H1 (cell line): ENCODE results near the gene PLA2R1. TPM values are rescaled to one million over a fixed set of nuclear protein-coding genes. Genes with fewer than 3 reads are reported as not detected.

Source experiments
- CTCF ChIA-PET: fragments of 300-600 bp; sonication (Branson Sonifier 250); formaldehyde crosslinking; loops from one replicate; lab custom pipeline; 2021; ENCODE audit not compliant: partially characterized antibody; lab: Charles Lee
- POLR2A ChIA-PET: fragments of 300-600 bp; sonication (Branson Sonifier 250); formaldehyde crosslinking; loops from one replicate; lab custom pipeline; 2021; ENCODE audit warnings: inconsistent platforms; ENCODE audit not compliant: partially characterized antibody; lab: Charles Lee
- DNase-seq, 2 experiments: peaks; one replicate each; pipeline versions ENCODE4 v3.0.0 to v3.0.0-alpha.2; 2010 to 2022; ENCODE audit warnings: low spot score in 2 of 2, low read depth in 1 of 2, mixed read lengths in 1 of 2
- FAIRE-seq: peaks from 2 replicates; lab custom pipeline; 2011; peaks lifted over from hg19 to GRCh38; lab: Jason Lieb, UNC
- H2AFZ ChIP-seq: 2 replicates; pipeline ENCODE4 v1.8.1; 2012; ENCODE audit warnings: low read length, inconsistent platforms
- H2AK5ac ChIP-seq: 2 replicates; pipeline ENCODE4 v1.6.1; 2013; ENCODE audit warnings: low read depth, low read length
- H2BK120ac ChIP-seq: replicated peaks from 2 replicates; pipeline ENCODE3; 2013; ENCODE audit warnings: low read depth, low read length, inconsistent platforms
- H2BK12ac ChIP-seq: 2 replicates; pipeline ENCODE4 v1.6.1; 2013; ENCODE audit warnings: low read depth, low read length
- H2BK15ac ChIP-seq: 2 replicates; pipeline ENCODE4 v1.6.1; 2013; ENCODE audit warnings: low read length
- H2BK20ac ChIP-seq: 2 replicates; pipeline ENCODE4 v1.6.1; 2013; ENCODE audit warnings: low read length
- H2BK5ac ChIP-seq: 2 replicates; pipeline ENCODE4 v1.6.1; 2013; ENCODE audit warnings: low read depth, low read length
- H3K14ac ChIP-seq: 2 replicates; pipeline ENCODE4 v1.6.1; 2013; ENCODE audit warnings: inconsistent platforms; ENCODE audit not compliant: insufficient read length
- H3K18ac ChIP-seq: 2 replicates; pipeline ENCODE4 v1.6.1; 2013; ENCODE audit warnings: low read length; ENCODE audit errors: extremely low read depth
- H3K23ac ChIP-seq: 2 replicates; pipeline ENCODE4 v1.6.1; 2013; ENCODE audit warnings: inconsistent platforms; ENCODE audit not compliant: insufficient read length
- H3K23me2 ChIP-seq: 2 replicates; pipeline ENCODE4 v1.6.1; 2013; ENCODE audit warnings: low read depth, low read length
- H3K27ac ChIP-seq: 2 replicates; pipeline ENCODE4 v1.6.1; 2011; ENCODE audit warnings: low read depth, low read length, inconsistent platforms
- H3K27me3 ChIP-seq, 4 experiments: replicated peaks in 1 of 4; 1 replicate in 1 of 4; 2 replicates in 3 of 4; pipeline versions ENCODE4 v1.6.1 to v1.8.1; 2011 to 2013; ENCODE audit warnings: low read length in 3 of 4, mild to moderate bottlenecking in 3 of 4, inconsistent platforms in 2 of 4, mixed read lengths in 2 of 4, moderate library complexity in 1 of 4; ENCODE audit not compliant: control insufficient read depth in 3 of 4, insufficient read depth in 3 of 4; ENCODE audit errors: extremely low read depth in 1 of 4
- H3K36me3 ChIP-seq, 4 experiments: 2 replicates each; pipeline versions ENCODE4 v1.6.1 to v1.8.1; 2011 to 2013; ENCODE audit warnings: mild to moderate bottlenecking in 4 of 4, low read length in 3 of 4, moderate library complexity in 2 of 4, control low read depth in 1 of 4, inconsistent platforms in 1 of 4; ENCODE audit not compliant: insufficient read depth in 4 of 4, control insufficient read depth in 2 of 4
- H3K4ac ChIP-seq: replicated peaks from 2 replicates; pipeline ENCODE3; 2013; ENCODE audit warnings: low read length, low read depth, mixed read lengths, inconsistent platforms; ENCODE audit not compliant: insufficient read length
- H3K4me1 ChIP-seq, 4 experiments: replicated peaks in 1 of 4; 1 replicate in 1 of 4; 2 replicates in 3 of 4; pipeline versions ENCODE4 v1.6.1 to v1.8.1; 2011 to 2013; ENCODE audit warnings: low read length in 3 of 4, inconsistent platforms in 2 of 4, mixed read lengths in 1 of 4; ENCODE audit not compliant: insufficient read depth in 4 of 4, control insufficient read depth in 3 of 4
- H3K4me2 ChIP-seq, 2 experiments: 2 replicates each; pipeline versions ENCODE4 v1.6.1 to v1.8.1; 2011 to 2013; ENCODE audit warnings: low read depth in 2 of 2, low read length in 2 of 2, control low read depth in 1 of 2, inconsistent platforms in 1 of 2, mild to moderate bottlenecking in 1 of 2; ENCODE audit not compliant: insufficient read depth in 1 of 2
- H3K4me3 ChIP-seq, 4 experiments: fragments of 200-600, 300-600 bp in 1 of 4; sonication (generic), shearing (Covaris generic), sonication (Bioruptor Twin) in 1 of 4; 2 replicates each; pipeline versions ENCODE4 v1.5.1 to v1.8.1; 2011 to 2016; ENCODE audit warnings: low read length in 4 of 4, low read depth in 3 of 4, control low read depth in 2 of 4, inconsistent platforms in 2 of 4, mild to moderate bottlenecking in 2 of 4, mixed read lengths in 1 of 4, moderate library complexity in 1 of 4; ENCODE audit not compliant: insufficient read depth in 2 of 4; ENCODE audit errors: extremely low read depth in 1 of 4
- H3K56ac ChIP-seq: replicated peaks from 2 replicates; pipeline ENCODE3; 2013; ENCODE audit warnings: low read depth, mild to moderate bottlenecking, mixed read lengths, low read length, inconsistent platforms; ENCODE audit not compliant: insufficient read length
- H3K79me1 ChIP-seq: 2 replicates; pipeline ENCODE4 v1.6.1; 2013; ENCODE audit warnings: low read depth, low read length, control low read depth
- H3K79me2 ChIP-seq, 2 experiments: 2 replicates each; pipeline versions ENCODE4 v1.6.1 to v1.8.1; 2012 to 2013; ENCODE audit warnings: low read length in 2 of 2, mild to moderate bottlenecking in 2 of 2, inconsistent platforms in 1 of 2; ENCODE audit not compliant: insufficient read depth in 2 of 2, control insufficient read depth in 1 of 2
- H3K9ac ChIP-seq, 4 experiments: replicated peaks in 1 of 4; 1 replicate in 1 of 4; 2 replicates in 3 of 4; pipeline versions ENCODE4 v1.6.1 to v1.8.1; 2011 to 2013; ENCODE audit warnings: low read depth in 3 of 4, low read length in 3 of 4, control low read depth in 2 of 4, mild to moderate bottlenecking in 2 of 4, moderate library complexity in 2 of 4, inconsistent platforms in 1 of 4; ENCODE audit errors: extremely low read depth in 1 of 4
- H3K9me3 ChIP-seq, 2 experiments: 2 replicates each; pipeline versions ENCODE4 v1.6.1 to v1.8.1; 2012 to 2013; ENCODE audit warnings: mild to moderate bottlenecking in 2 of 2, moderate library complexity in 2 of 2, control low read depth in 1 of 2, inconsistent platforms in 1 of 2, low read depth in 1 of 2, low read length in 1 of 2, mixed read lengths in 1 of 2; ENCODE audit not compliant: insufficient read depth in 2 of 2
- H4K20me1 ChIP-seq, 2 experiments: replicated peaks in 1 of 2; 2 replicates each; pipeline versions ENCODE3 to v1.8.1; 2011 to 2013; ENCODE audit warnings: inconsistent platforms in 2 of 2, low read length in 2 of 2, mild to moderate bottlenecking in 1 of 2; ENCODE audit not compliant: insufficient read depth in 2 of 2, control insufficient read depth in 1 of 2
- H4K5ac ChIP-seq: 2 replicates; pipeline ENCODE4 v1.6.1; 2013; ENCODE audit warnings: low read length, low read depth, mixed read lengths, inconsistent platforms; ENCODE audit not compliant: insufficient read length
- H4K8ac ChIP-seq: 2 replicates; pipeline ENCODE4 v1.8.0; 2013; ENCODE audit warnings: mild to moderate bottlenecking, moderate library complexity, low read length, inconsistent platforms; ENCODE audit not compliant: insufficient read depth; ENCODE audit errors: extremely low read depth
- H4K91ac ChIP-seq: replicated peaks from 2 replicates; pipeline ENCODE3; 2013; ENCODE audit warnings: low read length, mixed read lengths, inconsistent platforms; ENCODE audit not compliant: insufficient read length
- CHD2 ChIP-seq: IDR thresholded peaks from 2 replicates; pipeline ENCODE4 v1.6.1; 2012; ENCODE audit warnings: low read length, improper control_type of control experiment
- EP300 ChIP-seq, 2 experiments: IDR thresholded peaks; 1 replicate in 1 of 2; 2 replicates in 1 of 2; pipeline ENCODE4 v1.6.1; 2011 to 2012; ENCODE audit warnings: low read depth in 2 of 2, low read length in 2 of 2, mild to moderate bottlenecking in 2 of 2, borderline replicate concordance in 1 of 2, inconsistent platforms in 1 of 2, moderate library complexity in 1 of 2
- JUND ChIP-seq: IDR thresholded peaks from 2 replicates; pipeline ENCODE4 v1.6.1; 2011; ENCODE audit warnings: mild to moderate bottlenecking, improper control_type of control experiment, low read length
- KDM1A ChIP-seq: fragments of 200-600, 300-600 bp; sonication (generic); IDR thresholded peaks from 2 replicates; pipeline ENCODE4 v1.7.1; 2016; ENCODE audit warnings: mild to moderate bottlenecking, low read length, borderline replicate concordance
- MAFK ChIP-seq: IDR thresholded peaks from 2 replicates; pipeline ENCODE4 v1.6.1; 2012; ENCODE audit warnings: low read depth, mild to moderate bottlenecking, improper control_type of control experiment, low read length
- POU5F1 ChIP-seq: IDR thresholded peaks from 2 replicates; pipeline ENCODE4 v1.6.1; 2011; ENCODE audit warnings: low read depth, mild to moderate bottlenecking, low read length, moderate library complexity
- RBBP5 ChIP-seq: IDR thresholded peaks from 2 replicates; pipeline ENCODE4 v1.7.1; 2012; ENCODE audit warnings: low read depth, mild to moderate bottlenecking, inconsistent platforms, low read length, moderate library complexity, borderline replicate concordance
- SIRT6 ChIP-seq: IDR thresholded peaks from one replicate; pipeline ENCODE4 v1.7.1; 2012; ENCODE audit warnings: low read length, inconsistent platforms
- SP2 ChIP-seq: IDR thresholded peaks from 2 replicates; pipeline ENCODE4 v1.6.1; 2012; ENCODE audit warnings: mild to moderate bottlenecking, low read length, inconsistent platforms
- SRF ChIP-seq: IDR thresholded peaks from 2 replicates; pipeline ENCODE4 v1.6.1; 2011; ENCODE audit warnings: mild to moderate bottlenecking, low read depth, low read length, moderate library complexity
- YY1 ChIP-seq: IDR thresholded peaks from 2 replicates; pipeline ENCODE4 v1.6.1; 2011; ENCODE audit warnings: low read depth, mild to moderate bottlenecking, low read length
- WGBS, 2 experiments: shearing (Covaris generic) in 1 of 2; methylation state at CpG; one replicate each; pipeline versions ENCODE4 v1.1.6 to v1.1.7; 2013 to 2015; ENCODE audit warnings: low lambda C conversion rate in 2 of 2, mixed read lengths in 2 of 2, inconsistent platforms in 1 of 2, low coverage in 1 of 2, missing lambda C conversion rate in 1 of 2; ENCODE audit not compliant: insufficient replicate concordance in 2 of 2, insufficient coverage in 1 of 2, insufficient read length in 1 of 2; ENCODE audit errors: extremely low coverage in 1 of 2, missing lambda C conversion rate in 1 of 2; 5-methylcytosine and 5-hydroxymethylcytosine counted together
- polyA plus RNA-seq, 7 experiments: library from polyadenylated mRNA; depleted of rRNA in 3 of 7; stranded (reverse) in 5 of 7; unstranded in 2 of 7; fragments of >200 nt in 5 of 7; fragments of 200-250 nt in 2 of 7; gene quantifications; 1 replicate in 5 of 7; 2 replicates in 1 of 7; 4 replicates in 1 of 7; pipeline versions ENCODE4 v1.2.1 to v1.2.3, GENCODE V29; 2011 to 2013; ENCODE audit warnings: missing spikeins in 2 of 7, mixed read lengths in 2 of 7
- total RNA-seq: library from RNA; stranded (reverse); fragmentation: NEBNext Ultra II Directional; extraction: Animal tissue kit (Norgen Biotek cat#: 25700); gene quantifications from 2 replicates; pipeline ENCODE4 v1.2.1, GENCODE V29; 2021

Gene PLA2R1
- total and polyA plus RNA-seq, 2 of the 8 experiments (the other 6 are each of a cell fraction or from before 2014, with no cell fraction given): 0.65 to 1.5 TPM

DNA sequence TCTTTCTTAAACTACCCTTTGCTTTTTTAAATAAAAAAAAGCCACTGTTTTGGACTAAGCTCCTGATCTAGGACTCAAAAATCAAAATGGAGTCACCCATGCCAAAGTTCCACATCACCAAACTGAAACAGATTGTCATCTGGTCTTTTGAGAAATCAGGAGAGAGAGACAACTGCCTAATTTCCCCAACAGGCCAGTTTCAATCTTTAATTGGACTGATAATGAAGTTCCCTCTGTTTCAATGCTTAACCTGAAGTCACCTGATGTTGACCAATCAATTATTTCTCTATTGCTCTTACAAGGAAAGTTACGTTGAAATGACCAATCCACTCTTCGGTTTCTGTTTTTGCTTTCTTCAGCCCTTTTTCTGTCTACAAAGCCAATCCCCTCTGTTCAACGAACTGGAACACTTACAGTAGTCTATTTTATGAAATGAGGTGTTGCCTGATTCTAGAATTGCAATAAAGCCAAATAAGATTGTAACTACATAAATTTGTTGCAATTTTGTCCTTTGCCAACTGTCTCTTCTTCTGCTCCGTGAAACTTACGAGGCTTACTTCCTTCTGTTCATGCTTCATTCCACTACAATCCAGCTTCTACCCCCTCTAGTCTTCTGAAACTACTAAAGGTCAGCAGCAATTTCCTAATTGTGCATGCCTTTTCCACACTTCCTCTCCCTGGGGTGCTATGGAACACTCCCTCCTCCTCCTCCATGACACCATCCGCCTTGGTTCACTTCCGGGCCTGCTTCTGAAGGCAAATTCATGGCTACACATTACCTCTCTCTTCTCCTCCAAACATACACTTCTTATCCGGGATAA lies 169.2 kb downstream of the PLA2R1 start:
- Histone ChIP-seq H3K9ac (no peak overlapping the region), H2AFZ (no peak overlapping the region)
- WGBS, 2 experiments: 88% methylated on average over 8 of the region's 8 CpGs; no CpG with 5 or more reads in 1 of the 2 experiments

More for the DNA sequence above, 169.2 kb downstream of the PLA2R1 start:
- no peak overlapping the region for H3K56ac ChIP-seq
- H3K27me3 ChIP-seq: no peaks in the 10 kb centered on the region; a peak in 1 of 7 replicates
- no peaks in the 10 kb centered on the region for H3K9me3 ChIP-seq
- no peak overlapping the region for H2BK15ac ChIP-seq
- H3K4me2 ChIP-seq: no peak overlapping the region
- no peak overlapping the region for H2BK12ac ChIP-seq
- no peaks in the 10 kb centered on the region for H3K79me2 ChIP-seq
- TF ChIP-seq EP300 (IDR thresholded peaks at IDR 0.05; ENCODE audit: borderline replicate concordance in 1 of 2, low read depth in 2 of 2, low read length in 2 of 2) (no peak), SIRT6 (no peak), JUND (no peak), CHD2 (no peak), POU5F1 (no peak), MAFK (no peak), SP2 (no peak), SRF (no peak), RBBP5 (no peak), YY1 (no peak), KDM1A (no peak)
- H2AK5ac ChIP-seq: no peak overlapping the region
- H3K4me1 ChIP-seq: 0 out of 7 replicates have a peak, but pooled peaks cover 0 to 2% (median 0%) of the 10 kb centered on the region in 4 experiments
- no peak overlapping the region for H4K5ac ChIP-seq
- no peak for FAIRE-seq
- H3K23me2 ChIP-seq: no peaks in the 10 kb centered on the region
- H3K27ac ChIP-seq: no peak overlapping the region
- H2BK120ac ChIP-seq: no peak overlapping the region
- no peaks in the 10 kb centered on the region for H4K20me1 ChIP-seq
- no peak overlapping the region for H3K14ac ChIP-seq
- H3K4ac ChIP-seq: no peak overlapping the region
- no peak overlapping the region for H3K23ac ChIP-seq
- ChIA-PET CTCF (interaction anchor here (1.6 kb wide), 1 partner anchor 23 kb away, joined by 4 read pairs; no protein-coding TSS in a partner anchor), POLR2A (no interaction called here)
- H3K79me1 ChIP-seq: no peaks in the 10 kb centered on the region
- H4K8ac ChIP-seq: no peak overlapping the region
- no peaks in the 10 kb centered on the region for H3K36me3 ChIP-seq
- H3K18ac ChIP-seq: no peak overlapping the region
- no peak for DNase-seq
- H2BK20ac ChIP-seq: no peak overlapping the region
- no peak overlapping the region for H2BK5ac ChIP-seq
- no peak overlapping the region for H4K91ac ChIP-seq
- H3K4me3 ChIP-seq: no peak overlapping the region
